ENCODE data around the gene LDLR.

LDLR gene

GRCh38 chr19:11089254-11090013 is at the start of gene LDLR:
LDLR (plus strand) TSS chr19:11089463; CDS start chr19:11089549, 86 bp downstream.
- peak; percentile 68 for DNase-seq

GRCh38 chr19:11041194-11041593 is 48.1 kb upstream of the LDLR start:
- DNase-seq: no peak

GRCh38 chr19:11041966-11042627 is 47.2 kb upstream of the LDLR start:
- DNase-seq: no peak

- no peak for DNase-seq
Observed at GRCh38 chr19:11044431-11044830, 44.8 kb upstream of the LDLR start.

- no peak for DNase-seq
Observed at GRCh38 chr19:11045536-11045935, 43.7 kb upstream of the LDLR start.

- DNase-seq: no peak
Observed at GRCh38 chr19:11046605-11047354, 42.5 kb upstream of the LDLR start.

GRCh38 chr19:11047866-11048265 is 41.4 kb upstream of the LDLR start:
- no peak for DNase-seq

- DNase-seq: no peak
Observed at GRCh38 chr19:11050323-11051114, 38.7 kb upstream of the LDLR start.

GRCh38 chr19:11053817-11054195 is 35.5 kb upstream of the LDLR start:
- no peak for DNase-seq

- no peak for DNase-seq
Observed at GRCh38 chr19:11054200-11054599, 35.1 kb upstream of the LDLR start.

GRCh38 chr19:11054628-11055027 is 34.6 kb upstream of the LDLR start:
- no peak for DNase-seq

- no peak for DNase-seq
Observed at GRCh38 chr19:11058246-11059030, 30.8 kb upstream of the LDLR start.

- no peak for DNase-seq
Observed at GRCh38 chr19:11059511-11060358, 29.5 kb upstream of the LDLR start.

- DNase-seq: no peak
Observed at GRCh38 chr19:11061952-11062351, 27.3 kb upstream of the LDLR start.

- no peak for DNase-seq
Observed at GRCh38 chr19:11063434-11063833, 25.8 kb upstream of the LDLR start.

GRCh38 chr19:11064831-11065303 is 24.4 kb upstream of the LDLR start:
- DNase-seq: no peak

- no peak for DNase-seq
Observed at GRCh38 chr19:11066326-11066725, 22.9 kb upstream of the LDLR start.

- DNase-seq: no peak
Observed at GRCh38 chr19:11067356-11068113, 21.7 kb upstream of the LDLR start.

GRCh38 chr19:11069561-11069960 is 19.7 kb upstream of the LDLR start:
- no peak for DNase-seq

- no peak for DNase-seq
Observed at GRCh38 chr19:11070123-11070522, 19.1 kb upstream of the LDLR start.

Measured in activated CD8-positive, alpha-beta memory T cell treated with anti-CD3 and anti-CD28 coated beads, Interleukin-2, amount 50 U/mL, for 4 hours (primary cell).